HG03469 (cell line): ENCODE data around the gene CSF1.
"Not testable (repeated sequence)": the region's sequence is repeated elsewhere in the genome, so short reads cannot be mapped to it uniquely, and the experiment has no call there.

Source experiments
- ATAC-seq: cut with Tn5 transposase; IDR thresholded peaks from one replicate; pipeline ENCODE4 v1.9.1; 2021; ENCODE audit warnings: mild to moderate bottlenecking, moderate library complexity, moderate number of reproducible peaks; ENCODE audit not compliant: unreplicated experiment

The CSF1 gene

DNA sequence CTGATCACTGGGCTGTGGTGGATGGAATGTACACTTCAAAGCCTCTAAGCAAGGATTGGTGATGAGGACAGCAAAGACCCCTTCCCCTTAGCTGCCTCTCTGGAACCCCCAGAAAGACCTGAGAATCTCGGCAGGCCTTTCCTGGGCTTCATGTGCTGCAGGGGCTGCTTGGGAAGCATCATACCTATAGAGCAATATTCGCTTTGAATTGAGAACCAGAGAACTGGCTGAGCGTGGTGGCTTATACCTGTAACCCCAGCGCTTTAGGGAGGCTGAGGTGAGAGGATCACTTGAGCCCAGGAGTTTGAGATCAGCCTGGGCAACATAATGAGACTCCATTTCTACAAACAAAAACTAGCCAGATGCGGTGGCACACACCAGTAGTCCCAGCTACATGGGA, 22.0 kb downstream of the CSF1 start:
- no peak for ATAC-seq

DNA sequence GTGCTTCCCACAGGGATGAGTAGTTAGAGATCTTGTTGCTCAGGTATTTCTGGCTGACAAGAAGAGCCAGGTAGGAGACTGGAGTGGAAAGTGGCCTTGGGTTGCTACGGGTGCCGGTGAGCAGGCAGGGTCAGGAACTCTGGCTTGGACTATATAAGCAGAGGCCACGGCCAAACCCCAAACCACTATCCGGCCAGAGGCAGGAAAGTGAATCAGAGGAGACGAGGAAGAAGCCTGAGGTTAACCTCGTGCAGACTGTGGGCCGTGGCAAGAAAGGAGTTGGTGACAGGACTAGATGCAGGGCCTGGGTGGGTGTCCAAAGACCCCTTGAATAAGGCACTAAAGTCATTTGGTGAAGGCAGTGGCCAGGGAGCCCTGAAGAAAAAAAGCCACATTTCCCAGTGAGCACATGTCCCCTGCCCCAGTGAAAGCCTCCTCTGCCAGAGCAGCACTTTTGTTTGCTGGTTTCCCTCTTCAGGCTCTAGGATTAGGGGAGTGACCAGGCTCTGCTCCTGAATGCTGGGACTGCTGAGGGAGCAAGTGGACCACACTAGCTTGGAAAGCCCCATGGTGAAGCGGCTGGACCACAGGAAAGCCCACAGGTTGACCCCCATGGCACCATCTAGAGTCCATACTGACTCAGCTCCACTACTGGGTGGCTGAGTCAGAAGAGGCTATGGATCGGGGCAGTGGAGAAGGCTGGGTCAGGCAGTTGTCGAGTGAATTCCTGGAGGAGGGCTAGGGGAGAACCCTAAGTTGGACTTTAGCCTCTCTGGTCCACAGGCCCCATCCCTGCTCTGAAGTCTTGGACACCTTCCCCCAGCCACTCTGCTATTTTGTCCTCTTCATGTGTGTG, 23.4 kb downstream of the CSF1 start:
- no peak for ATAC-seq

DNA sequence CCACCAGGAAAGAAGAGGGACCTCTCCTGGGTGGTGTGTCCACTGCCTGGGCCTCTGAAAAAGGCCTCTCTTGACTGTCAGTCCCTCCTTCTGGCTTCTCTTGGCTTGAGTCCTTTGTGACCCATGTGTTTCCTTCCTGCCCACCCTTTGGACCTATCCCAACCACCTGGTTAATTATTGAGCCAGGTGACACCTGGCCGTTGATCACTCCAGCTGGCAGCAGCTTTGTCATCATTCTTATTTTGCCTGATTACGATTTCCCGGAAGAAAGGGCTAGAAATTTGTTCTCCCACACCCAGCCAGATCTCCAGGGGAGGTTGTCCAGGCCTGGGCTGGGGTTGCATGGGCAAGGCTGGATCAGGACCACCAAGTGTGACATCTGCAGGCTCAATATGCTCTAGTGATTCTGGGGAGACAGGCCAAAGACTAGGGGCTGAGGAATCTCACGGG, 24.8 kb downstream of the CSF1 start:
- ATAC-seq: no peak

DNA sequence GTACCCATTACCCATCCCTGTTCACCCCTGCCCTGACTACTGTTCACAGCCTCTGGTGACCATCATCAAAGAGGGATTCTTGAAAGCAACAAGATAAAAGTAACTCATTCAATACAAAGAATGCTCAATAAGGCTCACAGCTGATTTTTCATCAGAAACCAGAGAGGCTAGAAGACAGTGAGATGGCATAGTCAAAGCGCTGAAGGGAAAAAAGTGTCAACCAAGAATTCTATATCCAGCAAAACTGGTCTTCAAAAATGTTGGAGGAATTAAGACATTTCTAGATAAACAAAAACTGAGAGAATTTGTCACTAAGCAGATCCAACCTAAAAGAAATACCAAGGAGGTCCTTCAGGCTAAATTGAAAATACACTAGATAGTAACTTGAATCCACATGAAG, 27.1 kb downstream of the CSF1 start:
- no peak for ATAC-seq

DNA sequence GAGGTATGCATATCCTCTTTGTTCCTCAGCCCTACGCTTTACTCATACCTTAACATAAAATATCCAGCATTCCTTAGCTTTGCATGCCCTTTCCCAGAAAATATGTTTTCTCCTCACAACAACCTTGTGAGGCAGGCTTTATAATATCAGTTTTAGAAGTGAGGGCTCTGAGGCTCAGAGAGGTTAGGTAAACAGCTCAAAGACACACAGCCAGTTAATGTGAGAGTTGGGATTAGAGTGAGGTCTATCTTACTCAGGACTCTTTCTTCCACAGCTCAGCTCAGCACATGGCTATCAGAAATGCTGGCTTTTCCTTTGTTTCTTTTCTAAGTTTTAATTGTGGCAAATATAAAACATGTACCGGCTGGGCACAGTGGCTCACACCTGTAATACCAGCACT, 27.9 kb downstream of the CSF1 start:
- ATAC-seq: no peak

DNA sequence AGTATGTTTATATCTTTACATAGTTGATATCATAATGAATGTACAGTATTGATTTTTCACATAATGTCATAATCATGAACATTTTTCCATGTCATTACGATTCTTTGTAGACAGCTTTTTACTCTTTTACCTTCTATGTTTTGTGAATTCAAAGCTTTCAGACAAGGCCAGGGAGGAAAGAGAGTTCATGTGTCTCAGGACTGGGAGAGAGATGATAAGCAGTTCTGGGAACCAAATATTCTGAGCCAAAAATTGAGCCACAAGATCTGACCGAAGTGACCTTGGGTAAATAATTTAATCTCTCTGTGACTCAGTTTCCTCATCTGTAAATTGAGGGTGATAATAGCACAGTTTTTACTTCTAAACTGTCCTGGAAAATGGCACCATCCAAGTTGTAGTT, 31.8 kb downstream of the CSF1 start:
- no peak for ATAC-seq

DNA sequence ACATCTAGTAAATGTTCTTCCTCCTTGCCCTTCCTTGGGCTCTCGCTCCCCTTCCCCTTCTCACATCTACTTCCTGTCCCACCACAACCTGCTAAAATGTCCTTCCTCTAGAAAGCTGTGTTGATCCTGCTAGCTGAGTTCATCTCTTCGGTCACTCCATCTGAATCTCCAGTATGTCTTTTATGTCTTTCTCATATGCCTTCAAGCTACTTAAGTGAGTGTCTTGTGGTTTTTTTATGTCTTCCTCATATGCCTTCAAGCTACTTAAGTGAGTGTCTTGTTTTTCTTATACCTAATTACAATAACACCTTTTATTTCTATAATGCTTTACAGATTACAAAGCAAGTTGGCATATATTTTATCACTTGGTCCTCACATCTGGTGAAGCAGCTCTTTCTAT, 33.9 kb downstream of the CSF1 start:
- ATAC-seq: no peak

DNA sequence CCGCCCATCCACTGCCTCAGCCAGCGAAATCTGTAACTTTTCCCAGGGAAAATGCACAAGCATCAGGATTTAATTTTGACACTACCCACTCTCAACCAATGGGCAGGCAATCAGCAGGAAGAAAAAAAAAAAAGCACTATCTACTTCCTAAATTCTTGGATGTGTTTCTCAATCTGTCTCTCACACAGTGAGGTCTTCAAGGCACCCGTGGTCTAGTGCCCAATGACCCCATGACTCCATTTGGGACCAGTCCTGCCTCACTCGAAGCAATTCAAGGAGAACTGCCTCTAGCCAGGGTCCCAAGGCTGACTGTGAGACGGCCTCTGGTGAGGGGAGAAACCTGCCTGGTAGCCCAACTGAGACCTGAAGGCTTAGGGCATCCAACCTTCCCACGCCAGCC, 35.9 kb downstream of the CSF1 start:
- ATAC-seq: no peak

DNA sequence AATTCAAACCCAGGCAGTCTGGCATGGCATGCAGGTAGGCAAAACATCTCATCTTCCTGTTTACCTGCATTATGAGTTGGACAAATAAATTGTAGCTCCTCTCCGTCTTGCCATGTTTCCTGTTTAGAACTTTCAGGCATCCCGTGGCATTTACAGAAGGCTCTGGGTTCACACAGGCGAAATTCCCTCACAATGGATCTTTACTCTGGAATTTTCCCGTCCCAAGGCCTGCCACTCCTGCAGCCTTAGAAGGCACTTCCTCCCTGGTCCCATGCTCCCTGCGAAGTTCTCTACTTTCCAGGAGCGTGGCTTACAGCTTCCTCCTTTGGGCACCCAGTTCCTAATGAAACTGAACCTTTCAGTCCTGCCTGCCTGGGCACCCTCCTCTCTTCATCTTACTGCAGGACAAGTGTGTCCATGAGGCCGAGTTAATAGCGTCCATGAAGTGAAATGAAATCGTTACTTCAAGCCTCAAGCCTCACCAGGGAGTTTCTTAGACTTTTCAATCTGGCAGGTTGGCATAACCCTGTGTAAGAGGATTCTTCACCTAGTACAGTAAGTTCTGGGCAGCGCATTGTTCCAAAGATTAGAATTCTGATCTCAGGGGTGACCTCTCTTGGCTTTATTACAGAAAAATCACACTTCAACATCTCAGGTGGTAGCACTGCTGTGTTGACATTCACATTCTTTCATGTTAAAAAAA, 37.1 kb downstream of the CSF1 start:
- no peak for ATAC-seq

DNA sequence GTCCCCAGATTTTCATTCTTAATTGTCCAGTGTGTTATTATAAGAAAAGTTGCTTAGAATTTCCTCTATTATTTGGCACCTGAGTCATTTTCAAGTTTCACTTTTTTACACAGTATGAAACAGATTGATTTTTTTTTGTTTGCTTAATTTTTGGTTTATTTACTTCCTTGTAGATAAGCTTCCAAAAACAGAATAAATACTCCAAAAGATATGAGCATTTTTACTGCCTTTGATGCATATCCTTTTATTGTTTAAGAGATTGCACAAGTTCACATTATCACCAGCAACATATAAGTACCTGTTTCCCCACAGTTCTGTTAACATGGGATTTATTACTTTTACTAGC, 37.6 kb downstream of the CSF1 start:
- no peak for ATAC-seq

DNA sequence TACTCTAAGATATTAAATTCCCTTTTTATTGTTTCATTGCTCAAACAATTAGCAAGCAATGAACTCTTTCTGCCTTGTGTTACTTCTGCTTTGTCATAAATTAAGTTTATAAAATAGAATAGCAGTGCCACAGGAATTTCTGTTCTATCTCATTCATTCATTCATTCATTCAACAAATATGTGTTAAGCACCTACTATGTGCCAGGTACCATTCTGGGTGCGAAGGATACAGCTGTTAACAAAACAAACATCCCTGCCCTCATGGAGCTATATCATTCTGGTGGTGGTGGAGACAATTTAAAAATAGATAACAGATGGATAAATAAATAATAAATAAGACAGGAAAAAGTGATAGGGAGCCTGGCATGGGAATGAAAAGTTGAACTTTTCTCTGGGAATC, 39.4 kb downstream of the CSF1 start:
- ATAC-seq: no peak

DNA sequence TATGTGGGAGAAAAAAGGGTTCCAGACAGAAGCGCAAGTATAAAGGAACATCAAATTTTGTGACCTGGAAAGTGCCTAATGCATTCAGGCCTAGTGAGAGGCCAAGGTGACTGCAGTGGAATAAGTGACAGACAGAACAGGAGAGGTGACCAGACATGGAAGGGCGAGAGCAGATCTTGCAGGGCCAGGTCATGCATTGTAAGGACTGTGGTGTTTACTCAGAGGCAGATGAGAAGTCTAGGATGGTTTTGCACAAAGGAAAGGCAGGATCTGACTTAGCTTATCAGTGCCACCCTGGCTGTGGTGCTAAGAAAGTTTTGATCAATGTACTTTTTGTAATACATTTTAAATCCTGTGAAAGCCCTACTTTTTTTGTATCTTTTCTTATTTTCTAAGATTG, 39.9 kb downstream of the CSF1 start:
- ATAC-seq: no peak

DNA sequence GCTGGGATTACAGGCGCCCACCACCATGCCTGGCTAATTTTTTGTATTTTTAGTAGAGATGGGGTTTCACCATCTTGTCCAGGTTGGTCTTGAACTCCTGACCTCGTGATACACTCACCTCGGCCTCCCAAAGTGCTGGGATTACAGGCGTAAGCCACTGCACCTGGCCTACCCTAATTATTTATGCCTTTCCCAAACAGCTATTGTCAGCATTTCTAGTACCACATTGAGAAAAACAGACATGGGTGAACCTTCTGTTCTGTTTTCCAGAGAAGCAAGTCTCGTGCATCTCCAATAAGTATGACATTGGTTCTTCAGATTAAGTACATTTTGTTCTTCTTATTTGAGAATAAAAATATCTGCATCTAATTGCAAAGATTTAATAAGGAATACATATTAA, 40.9 kb downstream of the CSF1 start:
- not testable (repeated sequence) for ATAC-seq

DNA sequence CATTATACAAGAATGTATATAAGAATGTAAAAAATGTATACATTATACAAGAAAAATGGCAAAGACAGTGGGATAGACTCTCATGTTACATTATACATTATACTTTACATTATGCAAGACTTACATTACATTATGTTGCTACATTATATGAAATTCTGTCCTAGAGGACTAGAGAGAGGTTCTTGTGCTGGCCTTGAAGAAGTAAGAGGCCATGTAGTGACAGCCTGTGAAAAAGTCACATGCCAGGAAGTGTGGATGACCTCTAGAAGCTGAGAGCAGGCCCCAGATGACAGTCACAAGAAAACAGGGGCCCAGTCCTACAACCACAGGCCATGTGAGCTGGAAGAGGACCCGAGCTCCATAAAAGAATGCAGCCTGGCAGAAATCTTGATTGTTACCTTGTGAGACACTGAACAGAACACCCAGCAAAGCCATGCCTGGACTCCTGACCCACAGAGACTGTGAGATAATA, 43.4 kb downstream of the CSF1 start:
- ATAC-seq: no peak

DNA sequence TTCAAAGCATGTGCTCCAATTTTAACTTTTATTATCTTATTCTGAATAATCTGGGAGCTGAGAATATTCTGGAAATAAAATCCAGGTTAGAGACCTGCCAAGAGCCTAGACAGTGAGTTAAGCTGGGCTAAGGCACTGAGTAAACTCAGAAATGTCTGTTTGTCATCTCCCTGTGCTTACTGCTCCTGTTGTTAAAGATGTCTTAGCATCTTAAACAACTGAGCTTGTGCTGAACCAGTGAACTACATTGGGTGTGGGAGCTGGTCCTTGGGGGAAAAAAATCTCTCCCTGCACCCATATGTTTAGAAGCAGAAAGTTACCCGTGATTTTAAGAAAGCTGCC, 49.0 kb downstream of the CSF1 start:
- ATAC-seq: no peak

DNA sequence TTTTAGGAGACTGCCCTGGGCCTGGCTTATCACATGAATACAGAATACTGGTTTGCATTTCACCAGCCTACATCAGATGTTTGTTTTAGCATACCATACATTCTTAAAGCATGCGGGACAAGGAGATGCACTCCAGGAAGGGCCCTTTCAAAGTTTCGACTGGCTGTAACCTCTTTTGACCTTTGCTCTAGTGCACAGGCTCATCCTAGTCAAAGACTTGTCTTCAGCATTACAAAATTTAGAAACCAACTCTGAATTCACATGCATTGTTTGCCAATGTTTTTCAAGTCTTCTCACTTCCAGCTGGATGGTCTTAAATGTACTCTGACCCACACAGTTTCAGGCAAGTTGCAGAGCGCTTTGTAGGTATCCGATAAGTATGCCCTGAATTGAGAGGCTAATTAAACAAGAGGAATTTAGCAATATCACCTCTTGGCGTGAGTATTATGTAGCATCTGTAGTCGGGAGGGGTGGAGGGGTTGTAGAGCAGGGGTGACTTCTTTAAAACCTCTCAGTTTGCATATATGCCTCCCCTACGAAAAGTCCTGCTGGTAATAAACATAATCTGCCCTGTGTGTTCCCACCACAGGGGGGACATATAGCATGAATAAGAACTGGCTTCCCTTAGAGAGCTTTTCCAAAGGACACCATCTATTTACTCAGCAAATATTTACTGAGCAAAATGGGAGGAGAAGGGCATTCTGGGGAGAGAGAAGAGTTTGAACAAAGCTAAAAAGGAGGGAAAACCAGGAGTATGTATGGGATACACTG, 49.5 kb downstream of the CSF1 start:
- no peak for ATAC-seq

DNA sequence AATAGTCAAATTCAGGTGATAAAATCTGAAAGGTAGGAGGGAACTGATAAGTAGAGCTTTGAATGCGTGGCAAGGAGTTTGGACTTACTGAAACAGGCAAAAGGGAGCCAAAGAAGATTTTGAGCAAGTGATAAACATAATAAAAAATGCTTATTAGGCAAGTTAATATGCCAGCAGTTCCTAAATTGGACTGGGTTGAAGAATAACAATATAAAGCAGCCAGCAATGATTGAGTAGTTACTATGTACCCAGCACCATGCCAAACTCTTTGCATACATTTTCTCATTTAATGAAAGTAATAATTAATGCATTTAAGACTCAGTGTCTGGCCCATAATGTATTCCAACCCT, 50.1 kb downstream of the CSF1 start:
- no peak for ATAC-seq

DNA sequence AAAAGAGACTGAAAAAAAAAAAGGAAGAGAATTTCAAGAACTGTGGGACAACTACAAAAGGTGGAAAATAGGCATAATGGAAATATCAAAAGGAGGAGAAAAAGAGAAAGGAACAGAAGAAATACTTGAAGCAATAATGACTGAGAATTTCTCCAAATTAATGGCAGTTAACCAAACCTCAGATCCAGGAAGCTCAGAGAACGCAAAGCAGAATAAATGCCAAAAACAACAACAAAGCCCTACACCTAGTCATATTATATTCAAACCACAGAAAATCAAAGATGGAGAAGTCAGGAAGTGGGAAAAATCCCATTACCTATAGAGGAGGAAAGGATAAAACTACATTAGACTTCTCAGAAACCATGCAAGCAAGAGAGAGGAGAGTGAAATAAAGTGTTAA, 53.2 kb downstream of the CSF1 start:
- ATAC-seq: no peak

DNA sequence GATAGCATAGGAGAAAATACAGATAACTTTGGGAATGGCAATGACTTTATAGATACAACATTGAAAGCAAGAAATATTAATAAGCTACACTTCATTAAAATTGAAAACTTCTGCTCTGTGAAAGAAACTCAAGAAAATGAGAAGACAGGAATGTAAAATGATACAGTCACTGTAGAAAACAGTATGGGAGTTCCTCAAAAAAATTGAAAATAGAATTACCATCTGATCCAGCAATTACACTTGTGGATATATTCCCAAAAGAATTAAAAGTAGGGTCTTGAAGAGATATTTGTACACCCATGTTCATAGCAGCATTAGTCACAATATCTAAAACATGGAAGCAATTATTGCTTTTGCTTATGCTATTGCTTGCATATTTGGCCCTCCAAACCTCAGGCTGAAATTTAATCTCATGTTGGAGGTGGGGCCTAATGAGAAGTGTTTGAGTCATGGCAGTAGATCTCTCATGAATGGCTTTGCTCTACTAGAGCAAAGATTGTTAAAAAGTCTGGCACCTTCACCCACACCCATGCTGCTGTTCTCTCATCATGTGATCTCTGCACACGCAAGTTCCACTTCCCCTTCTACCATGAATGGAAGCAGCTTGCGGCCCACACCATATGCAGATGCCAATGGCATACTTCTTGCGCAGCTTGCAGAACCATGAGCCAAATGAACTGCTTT, 58.6 kb downstream of the CSF1 start:
- no peak for ATAC-seq

DNA sequence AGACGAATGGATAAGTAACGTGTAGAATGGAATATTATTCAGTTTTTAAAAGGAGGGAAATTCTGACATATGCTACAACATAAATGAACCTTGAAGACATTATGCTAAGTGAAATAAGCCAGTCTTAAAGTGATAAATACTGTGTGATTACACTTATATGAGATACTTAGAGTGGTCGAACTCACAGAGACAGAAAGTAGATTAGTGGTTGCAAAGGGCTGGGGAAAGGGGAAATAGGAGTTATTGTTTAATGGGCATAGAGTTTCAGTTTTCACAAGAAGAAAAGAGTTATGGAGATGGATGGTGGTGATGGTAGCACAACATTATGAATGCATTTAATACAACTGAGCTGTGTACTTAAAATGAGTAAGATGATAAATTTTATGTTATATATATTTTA, 59.3 kb downstream of the CSF1 start:
- ATAC-seq: no peak

DNA sequence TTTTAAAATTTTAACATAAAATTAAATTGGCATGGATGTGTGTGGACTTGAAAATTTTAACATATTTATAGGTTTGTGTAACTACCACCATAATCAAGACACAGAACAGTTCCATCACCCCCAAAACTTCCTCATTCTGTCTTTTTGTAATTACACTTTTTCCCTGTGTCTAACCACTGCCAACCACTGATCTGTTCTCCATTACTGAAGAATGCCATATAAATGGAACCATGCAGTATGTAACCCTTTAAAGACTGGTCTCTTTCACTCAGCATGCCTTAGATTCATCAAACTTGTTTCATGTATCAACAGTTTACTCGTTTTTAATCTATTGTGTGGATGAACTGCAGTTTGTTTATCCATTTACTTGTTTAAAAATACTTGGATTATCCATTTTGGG, 60.9 kb downstream of the CSF1 start:
- no peak for ATAC-seq
